HG03575 (cell line): Measurements from ENCODE around the gene GPC3.
"Not testable (repeated sequence)": the region's sequence is repeated elsewhere in the genome, so short reads cannot be mapped to it uniquely, and the experiment has no call there.

Source experiments
- ATAC-seq: cut with Tn5 transposase; IDR thresholded peaks from one replicate; pipeline ENCODE4 v1.9.1; 2021; ENCODE audit not compliant: unreplicated experiment, insufficient number of reproducible peaks, low FRiP score; ENCODE audit errors: extremely low read depth

The GPC3 gene

GRCh38 chrX:133534172-133534571, 451.2 kb downstream of the GPC3 start:
- no peak for ATAC-seq

GRCh38 chrX:133533249-133533648, 452.1 kb downstream of the GPC3 start:
- ATAC-seq: no peak

DNA sequence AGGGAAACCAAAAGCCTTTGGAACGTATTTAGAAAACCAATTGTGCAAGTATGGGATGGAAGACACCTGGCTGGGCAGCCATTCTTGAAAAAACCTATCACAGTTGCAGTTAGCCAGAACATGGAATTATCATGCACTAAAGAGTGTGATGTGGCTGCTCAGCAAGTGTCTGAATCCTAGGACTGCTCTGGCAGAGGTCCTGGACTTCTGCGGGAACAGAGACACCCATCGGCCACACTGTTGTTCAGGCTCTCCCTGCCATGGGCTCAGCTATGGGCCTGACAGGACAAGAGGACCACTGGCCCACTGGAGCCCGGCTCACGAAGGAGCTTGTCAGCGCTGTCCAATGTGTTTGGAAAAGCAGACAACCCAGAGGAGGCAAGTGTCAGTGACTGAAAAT, 454.4 kb downstream of the GPC3 start:
- ATAC-seq: no peak

DNA sequence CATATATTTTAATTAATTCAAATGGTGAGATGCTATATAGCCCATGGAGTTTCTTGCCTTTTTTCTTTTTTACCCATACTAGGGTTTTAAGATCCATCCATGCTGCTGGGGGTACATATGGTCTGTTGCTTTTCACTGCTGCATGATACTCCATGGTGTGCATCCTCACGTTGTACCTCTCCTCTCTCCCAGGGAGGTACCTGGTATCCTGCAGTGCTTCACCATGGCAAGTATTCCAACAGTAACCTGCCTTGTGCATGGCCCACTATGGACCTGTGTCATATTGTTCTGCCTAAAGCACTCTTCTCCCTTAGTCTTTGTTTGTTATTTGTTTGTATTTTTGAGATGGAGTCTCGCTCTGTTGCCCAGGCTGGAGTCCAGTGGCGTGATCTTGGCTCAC, 455.8 kb downstream of the GPC3 start:
- no peak for ATAC-seq

DNA sequence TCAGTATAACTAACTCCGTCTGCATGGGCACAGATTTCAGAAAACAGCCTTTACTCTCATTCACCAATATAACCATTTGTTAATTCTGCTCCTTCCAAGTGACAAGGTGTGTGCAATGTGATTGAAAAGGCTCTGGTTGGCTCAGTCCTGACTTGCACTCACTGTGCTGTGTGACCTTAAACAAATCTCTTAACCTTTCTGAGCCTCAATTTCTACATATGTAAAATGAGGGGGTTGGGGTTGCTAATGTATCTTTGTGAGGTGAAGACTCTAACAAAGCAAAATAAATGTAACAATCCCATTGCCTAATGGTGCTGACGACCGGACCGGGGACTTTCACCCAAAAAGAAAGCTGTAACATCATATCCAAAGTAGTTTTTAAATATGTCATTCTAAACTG, 457.6 kb downstream of the GPC3 start:
- ATAC-seq: no peak

DNA sequence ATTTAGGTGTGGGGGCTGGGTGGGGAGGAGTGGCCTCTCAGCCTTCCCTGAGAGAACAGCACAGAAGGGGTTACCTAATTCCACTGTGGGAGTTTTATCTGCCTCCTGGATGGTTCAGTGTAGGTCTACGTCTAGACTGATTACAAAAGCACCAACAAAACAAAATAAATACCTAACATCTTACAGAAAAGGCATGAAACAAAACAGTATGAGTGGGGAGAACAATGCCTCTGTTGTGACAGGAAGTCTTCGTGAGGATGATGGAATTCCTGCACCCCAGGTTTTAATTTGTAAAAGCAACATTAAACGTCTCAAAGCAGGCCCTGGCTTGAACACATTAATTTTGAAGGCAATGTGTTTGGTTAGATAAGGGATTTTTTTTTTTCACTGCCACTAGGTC, 458.0 kb downstream of the GPC3 start:
- no peak for ATAC-seq

DNA sequence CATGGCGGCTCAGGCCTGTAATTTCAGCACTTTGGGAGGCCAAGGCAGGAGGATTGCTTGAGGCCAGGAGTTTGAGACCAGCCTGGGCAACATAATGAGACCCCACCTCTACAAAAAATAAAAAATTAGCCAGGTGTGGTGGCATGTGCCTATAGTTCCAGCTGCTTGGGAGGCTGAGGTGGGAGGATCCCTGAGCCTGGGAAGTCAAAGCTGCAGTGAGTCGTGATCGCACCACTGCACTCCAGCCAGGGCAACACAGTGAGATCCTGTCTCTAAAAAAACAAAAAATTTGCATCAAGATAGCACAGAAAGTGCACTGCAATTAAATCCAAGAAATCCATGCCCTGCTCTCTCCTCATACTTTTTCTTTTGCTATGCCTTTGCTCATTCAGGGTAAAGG, 458.6 kb downstream of the GPC3 start:
- ATAC-seq: not testable (repeated sequence)

GRCh38 chrX:133523526-133523925, 461.9 kb downstream of the GPC3 start:
- ATAC-seq: no peak

GRCh38 chrX:133523081-133523487, 462.3 kb downstream of the GPC3 start:
- no peak for ATAC-seq

DNA sequence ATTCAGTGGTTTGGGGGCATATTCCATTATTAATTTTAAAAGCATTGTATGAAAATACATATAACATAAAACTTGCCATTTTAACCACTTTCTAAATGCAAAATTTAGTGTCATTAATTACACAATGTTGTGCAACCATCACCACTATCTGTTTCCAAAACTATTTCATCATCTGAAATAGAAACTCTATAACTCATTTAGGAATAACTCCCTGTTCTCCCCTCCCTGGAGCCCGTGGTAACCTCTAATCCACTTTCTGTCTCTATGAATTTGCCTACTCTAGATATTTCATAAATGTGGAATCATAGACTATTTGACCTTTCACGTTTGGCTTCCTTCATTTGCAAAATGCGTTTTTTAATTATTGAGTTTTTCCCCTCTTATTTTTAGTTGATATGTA, 468.7 kb downstream of the GPC3 start:
- no peak for ATAC-seq

DNA sequence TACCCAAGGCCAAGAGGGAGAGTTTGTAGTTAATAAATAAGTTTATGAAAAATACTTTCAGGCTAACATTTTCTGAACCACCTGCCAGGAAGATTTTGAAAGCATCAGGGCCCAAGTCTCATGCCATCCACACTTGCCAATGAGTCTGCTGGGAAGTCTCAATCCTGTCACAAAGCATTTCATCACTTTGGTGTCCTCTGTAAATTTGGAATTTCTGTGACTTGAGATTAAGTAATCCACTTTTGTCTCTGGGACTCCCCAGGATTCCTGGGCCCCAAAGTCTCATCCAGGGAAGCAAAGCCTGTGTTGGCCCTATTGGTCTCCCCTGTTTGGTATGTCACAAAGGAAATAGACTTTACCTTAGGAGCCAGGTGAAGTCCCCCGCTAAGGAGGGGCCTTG, 470.9 kb downstream of the GPC3 start:
- no peak for ATAC-seq

DNA sequence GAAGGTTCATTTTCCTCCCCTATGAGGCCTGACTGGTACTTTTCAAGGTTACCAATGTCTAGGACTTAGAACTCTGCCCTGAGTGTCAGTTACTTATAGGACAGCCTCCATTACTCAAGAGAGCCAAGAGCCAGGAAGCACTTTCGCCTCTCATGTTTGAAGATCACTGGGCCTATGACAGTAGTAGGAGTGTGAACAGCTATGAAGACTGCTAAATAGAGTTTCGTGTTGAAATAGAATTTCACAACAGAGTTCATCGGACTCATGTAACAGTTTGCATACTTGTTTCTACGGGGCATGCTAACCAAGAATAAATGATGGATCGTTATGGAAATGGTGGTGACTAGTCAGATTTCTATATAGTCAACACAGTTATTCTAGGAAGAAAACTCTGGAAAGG, 472.3 kb downstream of the GPC3 start:
- no peak for ATAC-seq

DNA sequence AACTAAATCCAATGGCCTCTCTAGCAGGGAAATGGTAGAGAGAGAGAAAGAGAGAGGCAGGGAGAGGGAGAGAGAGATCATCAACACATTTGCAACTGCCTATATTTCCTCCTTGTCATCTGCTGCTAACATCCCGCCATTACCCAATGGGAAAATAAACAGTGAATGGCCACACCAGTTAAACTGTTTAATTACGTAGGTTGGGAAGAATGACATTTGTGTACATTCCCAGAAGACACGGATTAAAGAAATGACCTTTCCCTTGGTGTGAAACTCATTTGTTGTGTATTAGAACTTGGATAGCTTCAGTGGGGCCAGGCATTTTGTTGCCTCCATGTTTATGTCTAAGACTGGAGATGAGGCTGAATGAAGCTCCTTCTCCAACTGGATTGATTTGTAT, 474.4 kb downstream of the GPC3 start:
- ATAC-seq: no peak

DNA sequence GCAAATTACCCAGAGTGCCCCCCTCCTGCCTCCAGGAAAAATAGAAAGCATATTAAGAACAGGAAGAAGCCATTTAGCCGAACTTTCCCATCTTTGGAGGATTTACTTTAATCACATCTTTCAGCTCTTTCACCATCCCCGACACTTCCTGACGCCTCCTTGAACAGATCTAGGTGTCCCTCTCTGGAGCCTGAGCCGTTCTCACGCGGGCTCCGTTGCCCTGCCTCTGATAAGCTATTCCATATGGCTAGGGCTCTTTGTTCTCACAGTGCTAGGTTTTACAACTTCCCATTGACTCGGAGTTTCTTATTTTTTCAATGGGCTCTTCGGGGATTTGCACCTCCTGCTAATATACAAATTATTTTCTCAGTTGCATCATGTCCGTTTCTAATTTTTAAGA, 488.0 kb downstream of the GPC3 start:
- no peak for ATAC-seq

DNA sequence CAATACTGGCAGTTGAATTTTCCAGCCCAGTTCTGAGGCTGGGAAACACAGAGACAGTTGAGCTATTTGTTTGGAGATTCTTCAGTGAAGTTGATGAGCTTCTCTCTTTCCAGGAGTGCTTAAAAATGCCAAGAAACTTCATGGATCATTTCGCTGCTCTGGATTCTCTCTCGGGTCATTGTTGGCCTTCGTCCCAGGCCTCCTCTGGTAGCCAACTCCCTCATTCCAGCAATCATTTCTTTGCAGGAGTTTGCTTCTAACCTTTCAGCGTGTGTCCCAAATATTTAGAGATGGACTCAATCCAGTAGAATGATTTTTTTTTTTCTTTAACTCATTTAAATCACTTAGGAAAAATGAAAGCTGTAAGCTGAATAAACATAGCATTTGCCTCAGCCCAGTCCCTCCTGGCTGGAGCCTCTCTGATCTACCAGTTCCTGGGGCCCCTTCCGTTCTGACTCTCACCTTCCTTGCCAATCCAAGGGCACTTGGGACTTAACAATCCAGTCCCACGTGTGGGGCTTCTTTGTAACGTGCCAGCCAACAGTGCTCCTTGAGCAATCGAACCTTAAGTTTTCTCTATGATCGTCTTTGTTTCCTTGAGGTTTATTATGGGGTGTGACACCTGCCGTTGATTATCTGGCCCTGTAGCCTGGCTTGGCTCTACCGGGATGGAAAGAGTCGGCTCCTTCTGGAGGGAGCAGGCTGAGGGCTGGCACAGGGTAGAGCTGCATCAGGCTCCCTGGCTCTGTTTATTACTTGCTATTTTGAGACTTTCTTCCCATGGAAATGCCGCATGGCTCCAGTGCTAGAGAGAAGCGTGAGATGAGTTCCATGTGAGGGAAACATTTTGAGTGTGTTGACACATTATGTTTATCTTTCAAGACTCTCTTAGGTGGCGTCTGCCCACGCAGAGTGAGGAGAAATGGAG, 489.7 kb downstream of the GPC3 start:
- ATAC-seq: no peak

DNA sequence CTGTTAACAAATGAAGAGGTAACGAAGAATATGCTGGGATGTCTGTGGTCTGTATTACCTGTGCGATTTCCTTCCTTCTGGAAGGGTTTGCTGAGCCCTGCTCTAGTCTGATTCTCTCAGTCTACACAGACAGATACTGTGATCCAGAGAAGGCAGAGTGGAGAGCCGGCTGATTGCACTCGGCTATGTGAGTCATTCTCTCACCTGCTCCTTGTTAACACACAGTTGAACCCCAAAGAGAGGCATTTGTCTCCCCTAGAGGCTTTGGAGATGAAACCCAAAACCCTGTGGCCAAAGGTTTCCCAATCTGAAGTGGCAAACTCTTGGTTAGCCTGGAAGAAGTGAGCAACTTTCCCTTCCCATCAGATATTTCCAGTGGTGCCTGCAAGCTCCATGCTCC, 492.0 kb downstream of the GPC3 start:
- ATAC-seq: no peak

DNA sequence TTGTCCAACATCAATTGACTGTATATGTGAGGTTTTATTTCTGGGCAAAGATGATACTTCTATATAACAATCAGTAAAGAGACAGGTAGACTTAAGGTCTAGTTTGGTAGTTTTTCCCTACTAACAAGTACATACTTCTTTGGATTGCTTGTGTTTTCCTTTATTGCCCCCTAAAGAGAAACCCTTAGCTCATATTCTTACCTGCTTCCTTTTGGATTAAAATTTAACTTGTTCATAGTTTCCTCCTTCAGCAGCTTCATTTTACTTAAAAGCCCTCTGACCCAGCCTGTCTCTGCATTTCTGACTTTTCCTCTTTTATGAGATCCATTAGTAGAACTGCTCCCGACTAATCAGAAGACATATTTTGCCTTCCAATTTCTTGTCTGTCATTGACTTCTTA, 494.4 kb downstream of the GPC3 start:
- ATAC-seq: no peak
